ENCODE measurements around the gene NEDD9. TPM values are rescaled to one million over a fixed set of nuclear protein-coding genes. Genes with fewer than 3 reads are reported as not detected.

Gene NEDD9
- polyA plus RNA-seq, 3 donors, result 18.2 to 35.9 (median 33.0) TPM

DNA sequence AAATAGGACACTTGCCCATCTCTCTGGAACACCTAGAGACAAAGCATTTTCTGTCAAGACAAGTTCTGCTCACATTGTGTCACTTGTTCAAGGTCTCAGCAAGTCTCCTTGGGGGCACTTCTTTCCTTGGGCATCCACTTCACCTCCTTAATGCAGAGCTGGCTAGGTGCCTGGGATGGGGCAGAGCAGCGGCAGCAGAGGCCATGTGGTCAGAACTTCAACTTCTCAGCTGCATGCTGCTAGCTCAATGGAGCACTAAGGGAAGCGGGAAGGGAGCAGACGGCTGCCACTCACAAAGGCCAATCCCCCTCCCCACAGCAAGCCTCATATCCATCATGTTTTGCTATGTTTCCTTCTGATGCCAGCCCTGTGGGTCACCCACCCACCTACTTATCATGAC is 31.5 kb downstream of the NEDD9 start:
- TF ChIP-seq, protein P1, sequence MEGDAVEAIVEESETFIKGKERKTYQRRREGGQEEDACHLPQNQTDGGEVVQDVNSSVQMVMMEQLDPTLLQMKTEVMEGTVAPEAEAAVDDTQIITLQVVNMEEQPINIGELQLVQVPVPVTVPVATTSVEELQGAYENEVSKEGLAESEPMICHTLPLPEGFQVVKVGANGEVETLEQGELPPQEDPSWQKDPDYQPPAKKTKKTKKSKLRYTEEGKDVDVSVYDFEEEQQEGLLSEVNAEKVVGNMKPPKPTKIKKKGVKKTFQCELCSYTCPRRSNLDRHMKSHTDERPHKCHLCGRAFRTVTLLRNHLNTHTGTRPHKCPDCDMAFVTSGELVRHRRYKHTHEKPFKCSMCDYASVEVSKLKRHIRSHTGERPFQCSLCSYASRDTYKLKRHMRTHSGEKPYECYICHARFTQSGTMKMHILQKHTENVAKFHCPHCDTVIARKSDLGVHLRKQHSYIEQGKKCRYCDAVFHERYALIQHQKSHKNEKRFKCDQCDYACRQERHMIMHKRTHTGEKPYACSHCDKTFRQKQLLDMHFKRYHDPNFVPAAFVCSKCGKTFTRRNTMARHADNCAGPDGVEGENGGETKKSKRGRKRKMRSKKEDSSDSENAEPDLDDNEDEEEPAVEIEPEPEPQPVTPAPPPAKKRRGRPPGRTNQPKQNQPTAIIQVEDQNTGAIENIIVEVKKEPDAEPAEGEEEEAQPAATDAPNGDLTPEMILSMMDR (IDR thresholded peaks at IDR 0.05), result no peak
- WGBS (ENCODE audit: insufficient coverage), result 89% methylated on average over 2 of the region's 3 CpGs
- H3K27ac ChIP-seq (ENCODE audit: low read depth in 1 of 2, low read length in 2 of 2), result no peak overlapping the region
- peaks cover 18% of the 10 kb centered on the region for H3K4me1 Mint-ChIP-seq
- no peak overlapping the region for H2AFZ ChIP-seq (ENCODE audit: insufficient read depth, low read depth, low read length, poor library complexity, severe bottlenecking)
- H3K4me3 ChIP-seq (replicated peaks in 1 of 3; ENCODE audit: low read depth in 2 of 3, low read length in 3 of 3), result no peak overlapping the region
- no peak overlapping the region for H3K9ac ChIP-seq (ENCODE audit: insufficient read depth, low read length, poor library complexity, severe bottlenecking)
- H3K36me3 ChIP-seq (replicated peaks in 1 of 2; ENCODE audit: control insufficient read depth in 1 of 2, insufficient read depth in 2 of 2, low read length in 2 of 2), result peaks cover 8 to 53% of the 10 kb centered on the region in 2 donors
- H3K4me2 ChIP-seq (replicated peaks; ENCODE audit: extremely low read depth, low read length, poor library complexity, severe bottlenecking), result no peak overlapping the region
- H3K27ac Mint-ChIP-seq, result peak overlapping the region in 3 of 7 donors; percentile 5 to 30 (median 7)
- H3K27me3 ChIP-seq (ENCODE audit: control insufficient read depth in 2 of 2, insufficient read depth in 2 of 2, low read length in 2 of 2), result no peaks in the 10 kb centered on the region
- H3K27me3 Mint-ChIP-seq (ENCODE audit: low read depth in 3 of 3), result peaks cover 0 to 5% (median 5%) of the 10 kb centered on the region in 3 donors
- H3K79me2 ChIP-seq (ENCODE audit: insufficient read depth, low read length), result peaks cover 3% of the 10 kb centered on the region
- peaks cover 63 to 64% of the 10 kb centered on the region in 2 donors for H3K36me3 Mint-ChIP-seq
- H4K20me1 ChIP-seq (ENCODE audit: insufficient read depth, low read length), result peaks cover 6% of the 10 kb centered on the region
- intact Hi-C loops (cut with micrococcal nuclease), result no loop called here
- no peak for DNase-seq
- peaks cover 0 to 2% (median 0%) of the 10 kb centered on the region in 7 donors for H3K9me3 Mint-ChIP-seq
- H3K4me3 Mint-ChIP-seq, result no peak overlapping the region
- peaks cover 8 to 9% of the 10 kb centered on the region in 2 donors for H3K4me1 ChIP-seq (ENCODE audit: control insufficient read depth in 1 of 2, insufficient read depth in 2 of 2, low read length in 2 of 2)
- H3K9me3 ChIP-seq (replicated peaks in 1 of 2; ENCODE audit: control insufficient read depth in 1 of 2, insufficient read depth in 1 of 2, low read length in 2 of 2), result no peaks in the 10 kb centered on the region

DNA sequence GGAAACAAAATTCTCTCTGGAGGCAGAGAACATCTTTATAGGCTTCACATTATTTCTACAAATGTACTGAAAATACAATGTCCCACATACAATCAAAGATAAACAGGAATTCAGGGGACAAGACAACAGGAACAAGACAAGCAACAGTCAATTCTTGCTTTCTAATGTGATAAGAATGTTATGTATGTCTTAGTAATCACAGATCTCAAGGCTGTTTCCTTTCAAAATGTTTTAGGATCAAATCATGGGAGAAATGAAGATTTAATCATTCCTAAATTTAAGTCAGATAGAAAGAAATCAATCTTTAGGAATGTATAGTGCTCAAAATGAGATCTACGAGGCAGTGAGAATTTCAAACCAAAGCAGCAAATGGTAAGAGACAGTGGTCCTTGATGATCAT is 32.1 kb downstream of the NEDD9 start:
- TF ChIP-seq, protein P1 (IDR thresholded peaks at IDR 0.05), result no peak
- intact Hi-C loops (cut with micrococcal nuclease), result no loop called here
- Mint-ChIP-seq H3K4me3 (no peak overlapping the region), H3K9me3 (peaks cover 0 to 2% (median 0%) of the 10 kb centered on the region in 7 donors), H3K27me3 (ENCODE audit: low read depth in 3 of 3) (peaks cover 0 to 7% (median 5%) of the 10 kb centered on the region in 3 donors), H3K36me3 (peaks cover 58 to 64% of the 10 kb centered on the region in 2 donors), H3K4me1 (peaks cover 12% of the 10 kb centered on the region), H3K27ac (no peak overlapping the region)
- Histone ChIP-seq H3K9ac (ENCODE audit: insufficient read depth, low read length, poor library complexity, severe bottlenecking) (no peak overlapping the region), H2AFZ (ENCODE audit: insufficient read depth, low read depth, low read length, poor library complexity, severe bottlenecking) (no peak overlapping the region), H3K4me2 (replicated peaks; ENCODE audit: extremely low read depth, low read length, poor library complexity, severe bottlenecking) (no peak overlapping the region), H3K9me3 (replicated peaks in 1 of 2; ENCODE audit: control insufficient read depth in 1 of 2, insufficient read depth in 1 of 2, low read length in 2 of 2) (no peaks in the 10 kb centered on the region), H3K27me3 (ENCODE audit: control insufficient read depth in 2 of 2, insufficient read depth in 2 of 2, low read length in 2 of 2) (no peaks in the 10 kb centered on the region), H4K20me1 (ENCODE audit: insufficient read depth, low read length) (peaks cover 6% of the 10 kb centered on the region), H3K36me3 (replicated peaks in 1 of 2; ENCODE audit: control insufficient read depth in 1 of 2, insufficient read depth in 2 of 2, low read length in 2 of 2) (peaks cover 8 to 53% of the 10 kb centered on the region in 2 donors), H3K4me1 (ENCODE audit: control insufficient read depth in 1 of 2, insufficient read depth in 2 of 2, low read length in 2 of 2) (peaks cover 1 to 2% of the 10 kb centered on the region in 2 donors), H3K27ac (ENCODE audit: low read depth in 1 of 2, low read length in 2 of 2) (no peak overlapping the region), H3K79me2 (ENCODE audit: insufficient read depth, low read length) (no peaks in the 10 kb centered on the region), H3K4me3 (replicated peaks in 1 of 3; ENCODE audit: low read depth in 2 of 3, low read length in 3 of 3) (no peak overlapping the region)
- 100% methylated on average over 1 of the region's 1 CpG for WGBS (ENCODE audit: insufficient coverage)
- no peak for DNase-seq

Data from CD14-positive monocyte (primary cell).